GM21737 (cell line): ENCODE measurements around the gene KASH5.
A peak's percentile ranks its signal among the peaks of the same experiment; 100 is the strongest.
"Not testable (repeated sequence)": the region's sequence is repeated elsewhere in the genome, so short reads cannot be mapped to it uniquely, and the experiment has no call there.

Experiments used
- ATAC-seq: cut with Tn5 transposase; IDR thresholded peaks from one replicate; pipeline ENCODE4 v1.9.1; 2021; ENCODE audit warnings: mild to moderate bottlenecking, moderate library complexity; ENCODE audit not compliant: unreplicated experiment

Gene KASH5

GRCh38 chr19:49435670-49436069 is 47.6 kb downstream of the KASH5 start:
- no peak for ATAC-seq

GRCh38 chr19:49436381-49437017 is 48.5 kb downstream of the KASH5 start:
- no peak for ATAC-seq

GRCh38 chr19:49437231-49437630 is 49.2 kb downstream of the KASH5 start:
- ATAC-seq, result no peak

- ATAC-seq, result no peak
These were observed 50.2 kb downstream of the KASH5 start for GRCh38 chr19:49438261-49438660.

- no peak for ATAC-seq
These were observed 51.8 kb downstream of the KASH5 start for GRCh38 chr19:49439836-49440235.

GRCh38 chr19:49440439-49441209 is 52.6 kb downstream of the KASH5 start:
- ATAC-seq, result no peak

GRCh38 chr19:49441210-49441959 is 53.3 kb downstream of the KASH5 start, which contains the start of gene SLC17A7:
SLC17A7 (minus strand) TSS chr19:49441527; CDS start chr19:49441379, 148 bp downstream.
- ATAC-seq, result no peak

- no peak for ATAC-seq
These were observed 53.9 kb downstream of the KASH5 start for GRCh38 chr19:49441960-49442350.

- ATAC-seq, result no peak
These were observed 54.3 kb downstream of the KASH5 start for GRCh38 chr19:49442354-49442753.

GRCh38 chr19:49442771-49443365 is 54.8 kb downstream of the KASH5 start:
- peak; percentile 12 for ATAC-seq

- ATAC-seq, result peak; percentile 61
These were observed 55.5 kb downstream of the KASH5 start for GRCh38 chr19:49443366-49444099.

GRCh38 chr19:49444100-49444700 is 56.2 kb downstream of the KASH5 start:
- ATAC-seq, result not testable (repeated sequence)

- ATAC-seq, result no peak
These were observed 57.9 kb downstream of the KASH5 start for GRCh38 chr19:49445997-49446396.

GRCh38 chr19:49447485-49448431 is 59.7 kb downstream of the KASH5 start:
- no peak for ATAC-seq

- no peak for ATAC-seq
These were observed 60.4 kb downstream of the KASH5 start for GRCh38 chr19:49448432-49448786.

- ATAC-seq, result no peak
These were observed 62.4 kb downstream of the KASH5 start for GRCh38 chr19:49450405-49450804.

- peak; percentile 60 for ATAC-seq
These were observed 63.6 kb downstream of the KASH5 start, which contains the start of gene PIH1D1 for GRCh38 chr19:49451430-49452181. PIH1D1 (minus strand) TSS chr19:49451814; CDS start chr19:49451574, 240 bp downstream.

- peak; percentile 78 for ATAC-seq
These were observed 65.1 kb downstream of the KASH5 start, which contains the start of gene ALDH16A1 for GRCh38 chr19:49453013-49453756. ALDH16A1 (plus strand) TSS chr19:49453225; CDS start chr19:49453332, 107 bp downstream.
